ENCODE measurements around the gene PHLDB1.

DNA sequence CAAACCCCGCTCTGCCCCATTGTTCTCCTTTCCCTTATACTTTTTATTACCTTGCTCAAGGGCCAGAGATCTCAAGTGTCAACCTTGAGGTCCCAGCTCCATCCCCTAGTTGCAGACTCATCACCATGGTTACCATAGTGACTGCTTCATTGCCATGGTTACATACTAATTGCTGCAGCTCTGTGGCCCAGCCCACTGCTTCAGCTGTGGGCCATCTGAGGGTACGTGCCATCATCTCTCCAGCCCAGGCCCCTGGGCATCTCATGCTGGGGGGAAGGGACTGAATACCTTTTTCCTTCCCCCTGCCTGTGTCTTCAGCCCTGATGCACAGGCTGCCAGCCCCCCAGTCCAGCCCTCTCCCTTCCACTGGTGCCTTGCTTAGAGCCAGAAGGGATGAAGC, 49.8 kb downstream of the PHLDB1 start:
- TF ChIP-seq, protein P1, sequence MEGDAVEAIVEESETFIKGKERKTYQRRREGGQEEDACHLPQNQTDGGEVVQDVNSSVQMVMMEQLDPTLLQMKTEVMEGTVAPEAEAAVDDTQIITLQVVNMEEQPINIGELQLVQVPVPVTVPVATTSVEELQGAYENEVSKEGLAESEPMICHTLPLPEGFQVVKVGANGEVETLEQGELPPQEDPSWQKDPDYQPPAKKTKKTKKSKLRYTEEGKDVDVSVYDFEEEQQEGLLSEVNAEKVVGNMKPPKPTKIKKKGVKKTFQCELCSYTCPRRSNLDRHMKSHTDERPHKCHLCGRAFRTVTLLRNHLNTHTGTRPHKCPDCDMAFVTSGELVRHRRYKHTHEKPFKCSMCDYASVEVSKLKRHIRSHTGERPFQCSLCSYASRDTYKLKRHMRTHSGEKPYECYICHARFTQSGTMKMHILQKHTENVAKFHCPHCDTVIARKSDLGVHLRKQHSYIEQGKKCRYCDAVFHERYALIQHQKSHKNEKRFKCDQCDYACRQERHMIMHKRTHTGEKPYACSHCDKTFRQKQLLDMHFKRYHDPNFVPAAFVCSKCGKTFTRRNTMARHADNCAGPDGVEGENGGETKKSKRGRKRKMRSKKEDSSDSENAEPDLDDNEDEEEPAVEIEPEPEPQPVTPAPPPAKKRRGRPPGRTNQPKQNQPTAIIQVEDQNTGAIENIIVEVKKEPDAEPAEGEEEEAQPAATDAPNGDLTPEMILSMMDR (IDR thresholded peaks at IDR 0.05) = no peak
- TF ChIP-seq ZFX (IDR thresholded peaks at IDR 0.05; ENCODE audit: borderline replicate concordance) = no peak

All from 22Rv1 (cell line).